ENCODE results near the gene SLC4A2.

SLC4A2 gene

GRCh38 chr7:151080522-151081169 is 21.3 kb downstream of the SLC4A2 start, which contains the start of gene FASTK:
Gene FASTK (minus strand): TSS chr7:151080809. CDS start chr7:151080766, 43 bp downstream.
- H3K4me3 ChIP-seq (ENCODE audit: low read depth, low read length) = peak within 1 kb of the TSS; percentile 88
- TF ChIP-seq CTCF (IDR thresholded peaks at IDR 0.05; ENCODE audit: low read depth, low read length) = no peak

GRCh38 chr7:151081170-151082101 is 22.0 kb downstream of the SLC4A2 start:
- TF ChIP-seq CTCF (IDR thresholded peaks at IDR 0.05; ENCODE audit: low read depth, low read length) = no peak
- peak overlapping the region; percentile 88 for H3K4me3 ChIP-seq (ENCODE audit: low read depth, low read length)

DNA sequence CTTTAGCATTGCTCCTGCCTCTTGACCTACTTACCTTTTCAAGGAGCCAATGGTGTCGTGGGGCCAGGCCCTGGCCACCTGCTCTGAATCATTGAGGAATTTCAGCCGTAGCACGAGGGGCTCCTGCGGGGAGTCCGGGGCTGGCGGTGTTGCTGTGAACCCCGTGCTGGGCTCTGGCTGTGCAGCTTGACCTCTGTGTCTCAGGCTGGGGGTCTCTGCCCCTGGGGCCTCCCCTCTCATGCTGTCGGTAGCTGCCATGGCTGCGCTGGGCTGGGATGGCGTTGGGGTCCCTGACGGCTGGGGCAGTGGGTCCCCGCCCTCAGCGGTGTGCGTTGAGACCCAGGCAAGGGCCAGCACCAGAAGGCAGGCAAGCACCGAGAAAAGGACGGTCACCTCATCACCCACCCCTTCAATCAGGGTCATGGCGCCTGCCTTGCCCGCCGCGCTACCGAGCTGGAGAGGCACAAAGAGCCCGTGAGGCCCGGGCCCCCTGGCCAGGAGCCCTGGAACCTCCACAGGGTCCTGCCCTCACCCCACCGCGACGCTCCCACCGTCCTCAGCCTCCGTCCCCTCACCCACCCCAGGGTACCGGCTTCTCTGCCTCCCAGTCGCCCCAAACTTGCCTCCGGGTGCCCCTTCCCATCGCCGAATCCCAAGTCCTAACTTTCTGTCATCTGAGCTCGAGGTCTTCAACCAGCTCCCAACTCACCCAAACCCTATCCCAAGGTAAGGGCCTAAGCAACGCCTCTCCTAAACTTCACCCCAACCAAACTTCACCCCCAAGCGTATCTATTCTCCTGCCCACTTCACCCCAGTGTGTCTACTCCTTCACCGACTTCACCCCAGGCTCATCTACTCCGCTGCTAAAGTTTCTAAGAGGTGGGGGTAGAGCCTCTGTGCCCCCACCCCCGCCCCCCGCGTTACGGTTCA is 23.0 kb downstream of the SLC4A2 start:
- no peak for TF ChIP-seq CTCF (IDR thresholded peaks at IDR 0.05; ENCODE audit: low read depth, low read length)
- H3K4me3 ChIP-seq (ENCODE audit: low read depth, low read length) = peak overlapping the region; percentile 67

DNA sequence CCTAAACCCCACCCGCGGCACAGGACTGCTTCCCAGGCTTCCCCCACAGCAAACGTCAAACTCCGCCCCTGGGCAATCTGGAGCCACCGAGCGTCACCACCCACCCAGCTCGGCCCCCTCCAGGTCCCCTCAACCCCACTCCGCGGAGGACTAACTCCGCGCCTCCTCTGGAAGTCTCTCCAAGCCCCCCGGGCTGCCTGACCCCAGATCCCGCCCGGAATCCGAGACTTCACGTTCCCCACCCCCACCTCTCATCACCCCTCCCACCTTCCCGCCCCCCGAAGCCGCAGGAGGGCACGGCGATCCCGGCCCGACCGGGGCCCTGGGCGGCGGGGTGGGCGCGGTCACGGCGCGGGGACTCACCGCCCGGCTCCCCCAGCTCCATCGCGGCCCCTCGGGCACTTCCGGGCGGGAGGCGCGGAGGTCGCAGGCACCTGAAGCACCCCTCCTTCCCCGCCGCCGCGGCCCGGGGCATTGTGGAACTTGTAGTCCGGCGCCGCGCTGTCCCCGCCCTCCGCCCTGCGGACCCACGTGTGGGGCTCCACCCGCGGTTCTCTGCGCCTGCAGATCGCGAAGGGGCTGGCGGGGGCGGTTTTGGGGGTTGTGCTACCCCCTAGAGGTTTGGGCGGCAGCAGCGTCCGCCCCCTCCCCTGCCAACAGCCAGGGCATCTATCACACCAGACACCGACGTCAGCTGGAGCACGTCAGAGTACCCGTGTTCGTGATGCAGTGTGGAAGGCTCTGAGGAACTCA is 23.9 kb downstream of the SLC4A2 start, which contains the start of gene TMUB1:
Gene TMUB1, minus strand, starts transcription at position 423 of the 753 bp plus-strand sequence. CDS start 930 bp downstream, outside the sequence.
- no peak for TF ChIP-seq CTCF (IDR thresholded peaks at IDR 0.05; ENCODE audit: low read depth, low read length)
- peak within 1 kb of the TSS; percentile 67 for H3K4me3 ChIP-seq (ENCODE audit: low read depth, low read length)

GRCh38 chr7:151083824-151084160 is 24.4 kb downstream of the SLC4A2 start:
- no peak for TF ChIP-seq CTCF (IDR thresholded peaks at IDR 0.05; ENCODE audit: low read depth, low read length)
- H3K4me3 ChIP-seq (ENCODE audit: low read depth, low read length) = peak overlapping the region; percentile 67

DNA sequence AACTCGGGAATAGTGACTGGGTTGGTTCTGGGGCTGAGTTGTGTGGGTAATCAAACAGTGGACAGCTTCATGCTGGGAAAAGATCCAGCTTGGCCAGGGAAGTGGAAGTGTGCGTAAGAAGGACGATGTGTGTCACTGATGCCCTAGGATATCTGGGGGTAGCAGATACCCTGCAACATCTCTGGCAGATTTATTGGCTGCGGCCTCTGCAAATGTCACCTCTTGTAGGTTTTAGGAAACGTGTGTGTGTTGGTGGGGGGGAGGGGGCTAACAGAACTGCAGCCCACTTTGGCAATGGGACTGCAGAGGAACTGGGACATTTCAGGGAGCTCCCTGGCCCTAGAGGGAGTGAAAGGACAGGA is 25.9 kb downstream of the SLC4A2 start:
- TF ChIP-seq CTCF (IDR thresholded peaks at IDR 0.05; ENCODE audit: low read depth, low read length) = no peak
- peak overlapping the region; percentile 59 for H3K4me3 ChIP-seq (ENCODE audit: low read depth, low read length)
